ENCODE data around the gene DOP1B. TPM values are rescaled to one million over a fixed set of nuclear protein-coding genes. Genes with fewer than 3 reads are reported as not detected.

DOP1B gene
- total RNA-seq, 2 donors from 2014 or later: 7.8 to 8.0 TPM

DNA sequence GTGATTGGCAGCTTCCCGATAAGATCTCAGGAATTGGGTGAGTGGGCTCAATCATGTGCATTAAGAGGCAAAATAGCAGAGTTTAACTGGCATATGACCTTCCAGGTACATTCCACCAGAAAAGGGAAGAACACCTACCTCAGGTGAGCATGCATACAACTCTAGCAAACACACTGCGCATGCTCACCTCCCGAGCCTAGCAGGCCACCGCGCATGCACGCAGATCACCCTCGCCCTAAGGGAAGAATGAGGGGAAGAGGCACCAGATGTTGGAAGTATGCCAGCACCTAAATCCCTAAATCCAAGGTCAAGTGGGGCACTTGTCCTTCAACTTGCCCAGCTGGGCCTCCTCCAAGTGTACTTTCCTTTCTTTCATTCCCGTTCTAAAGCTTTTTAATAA lies 45.4 kb upstream of the DOP1B start:
- no peak overlapping the region for H3K27ac Mint-ChIP-seq
- DNase-seq: no peak
- peaks cover 20% of the 10 kb centered on the region for H3K9me3 ChIP-seq (ENCODE audit: control insufficient read depth, low read length)
- H3K36me3 ChIP-seq (ENCODE audit: control insufficient read depth, insufficient read depth, low read length): no peaks in the 10 kb centered on the region
- H3K4me1 Mint-ChIP-seq: peaks cover 15% of the 10 kb centered on the region
- no peaks in the 10 kb centered on the region for H3K27me3 ChIP-seq (ENCODE audit: control insufficient read depth, insufficient read depth, low read length, poor library complexity, severe bottlenecking)
- no peak for TF ChIP-seq CTCF (conservative IDR thresholded peaks at IDR 0.05)
- H3K4me3 Mint-ChIP-seq: no peak overlapping the region
- no peaks in the 10 kb centered on the region for H3K36me3 Mint-ChIP-seq (ENCODE audit: low read depth)
- no peak overlapping the region for H3K9ac ChIP-seq (ENCODE audit: extremely low read depth, low read length, poor library complexity, severe bottlenecking)
- no peaks in the 10 kb centered on the region for H3K27me3 Mint-ChIP-seq (ENCODE audit: insufficient read depth)
- H3K9me3 Mint-ChIP-seq: peaks cover 10% of the 10 kb centered on the region
- no peak overlapping the region for H3K4me3 ChIP-seq (ENCODE audit: low read length)
- WGBS, 2 experiments (ENCODE audit: insufficient coverage in 1 of 2, insufficient read length in 1 of 2): 92 to 99% methylated on average over 7 to 8 of the region's 8 CpGs
- no peaks in the 10 kb centered on the region for H3K4me1 ChIP-seq (ENCODE audit: control insufficient read depth, insufficient read depth, low read length)
- no peak overlapping the region for H3K27ac ChIP-seq (ENCODE audit: low read depth, low read length)

DNA sequence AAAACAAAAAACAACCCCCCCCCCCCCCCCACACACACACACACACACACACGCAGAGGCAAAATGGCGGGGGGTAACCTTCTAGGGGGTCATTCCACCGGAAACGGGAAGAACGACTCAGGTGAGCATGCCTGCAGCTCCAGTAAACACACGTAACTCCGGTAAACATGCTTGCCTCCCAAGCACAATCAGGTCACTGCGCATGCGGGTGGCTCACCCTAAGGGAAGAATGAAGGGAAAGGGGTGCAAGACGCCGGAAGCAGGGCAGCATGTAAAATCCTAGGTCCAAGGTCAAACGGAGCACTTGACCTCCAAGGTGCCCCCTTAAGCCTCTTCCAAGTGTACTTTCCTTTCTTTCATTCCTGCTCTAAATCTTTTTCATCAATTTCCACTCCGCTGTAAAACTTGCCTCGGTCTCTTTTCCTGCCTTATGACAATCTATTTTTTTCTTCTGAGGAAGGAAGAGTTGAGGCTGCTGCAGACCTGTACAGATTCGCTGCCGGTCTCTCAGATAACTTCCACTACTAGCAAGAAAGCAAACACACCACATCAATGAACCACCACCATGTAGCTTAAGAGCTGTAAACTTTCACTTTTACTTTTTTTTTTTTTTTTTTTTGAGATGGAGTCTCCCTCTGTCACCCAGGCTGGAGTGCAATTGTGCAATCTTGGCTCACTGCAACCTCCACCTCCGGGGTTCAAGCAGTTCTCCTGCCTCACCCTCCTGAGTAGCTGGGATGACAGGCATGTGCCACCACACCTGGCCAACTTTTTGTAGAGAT lies 42.8 kb upstream of the DOP1B start:
- Histone ChIP-seq H3K27ac (ENCODE audit: low read depth, low read length) (no peak overlapping the region), H3K36me3 (ENCODE audit: control insufficient read depth, insufficient read depth, low read length) (no peaks in the 10 kb centered on the region), H3K4me3 (ENCODE audit: low read length) (no peak overlapping the region), H3K4me1 (ENCODE audit: control insufficient read depth, insufficient read depth, low read length) (no peaks in the 10 kb centered on the region), H3K9ac (ENCODE audit: extremely low read depth, low read length, poor library complexity, severe bottlenecking) (no peak overlapping the region), H3K27me3 (ENCODE audit: control insufficient read depth, insufficient read depth, low read length, poor library complexity, severe bottlenecking) (no peaks in the 10 kb centered on the region), H3K9me3 (ENCODE audit: control insufficient read depth, low read length) (peaks cover 9% of the 10 kb centered on the region)
- Mint-ChIP-seq H3K36me3 (ENCODE audit: low read depth) (no peaks in the 10 kb centered on the region), H3K9me3 (peaks cover 18% of the 10 kb centered on the region), H3K27ac (no peak overlapping the region), H3K4me3 (no peak overlapping the region), H3K27me3 (ENCODE audit: insufficient read depth) (no peaks in the 10 kb centered on the region), H3K4me1 (peaks cover 5% of the 10 kb centered on the region)
- WGBS, 2 experiments (ENCODE audit: insufficient coverage in 1 of 2, insufficient read length in 1 of 2): 94 to 99% methylated on average over 10 to 17 of the region's 17 CpGs
- no peak for DNase-seq
- no peak for TF ChIP-seq CTCF (conservative IDR thresholded peaks at IDR 0.05)

GRCh38 chr21:36115138-36115730 lies 41.4 kb upstream of the DOP1B start:
- peaks cover 8% of the 10 kb centered on the region for H3K9me3 Mint-ChIP-seq
- Histone ChIP-seq H3K27me3 (ENCODE audit: control insufficient read depth, insufficient read depth, low read length, poor library complexity, severe bottlenecking) (no peaks in the 10 kb centered on the region), H3K4me3 (ENCODE audit: low read length) (no peak overlapping the region), H3K27ac (ENCODE audit: low read depth, low read length) (no peak overlapping the region), H3K4me1 (ENCODE audit: control insufficient read depth, insufficient read depth, low read length) (no peaks in the 10 kb centered on the region), H3K9ac (ENCODE audit: extremely low read depth, low read length, poor library complexity, severe bottlenecking) (no peak overlapping the region), H3K36me3 (ENCODE audit: control insufficient read depth, insufficient read depth, low read length) (no peaks in the 10 kb centered on the region), H3K9me3 (ENCODE audit: control insufficient read depth, low read length) (no peaks in the 10 kb centered on the region)
- H3K27me3 Mint-ChIP-seq (ENCODE audit: insufficient read depth): no peaks in the 10 kb centered on the region
- no peak for DNase-seq
- no peak overlapping the region for H3K4me3 Mint-ChIP-seq
- H3K36me3 Mint-ChIP-seq (ENCODE audit: low read depth): no peaks in the 10 kb centered on the region
- 92% methylated on average over 6 of the region's 6 CpGs; no CpG with 5 or more reads in 1 of the 2 experiments for WGBS, 2 experiments (ENCODE audit: insufficient coverage in 1 of 2, insufficient read length in 1 of 2)
- TF ChIP-seq CTCF (conservative IDR thresholded peaks at IDR 0.05): no peak
- H3K27ac Mint-ChIP-seq: no peak overlapping the region
- H3K4me1 Mint-ChIP-seq: peaks cover 5% of the 10 kb centered on the region

All from endodermal cell (in vitro differentiated cells).